Testis (tissue), 2 donors: ENCODE results near the gene HSF4.

Experiments
- POLR2A ChIP-seq: fragments of 450-650 bp; IDR thresholded peaks from one replicate; pipeline ENCODE4 v1.6.1; 2017; ENCODE audit warnings: antibody characterized with exemption, mild to moderate bottlenecking, moderate library complexity
- TF ChIP-seq, protein P1 (sequence below), 3 experiments: fragments of 450-650 bp in 2 of 3; fragments of 200-600 bp in 1 of 3; sonication (generic) in 1 of 3; IDR thresholded peaks; one replicate each; pipeline ENCODE4 v1.5.1; 2016 to 2019; ENCODE audit warnings: antibody characterized with exemption in 3 of 3, mild to moderate bottlenecking in 2 of 3, moderate library complexity in 1 of 3

DNA sequence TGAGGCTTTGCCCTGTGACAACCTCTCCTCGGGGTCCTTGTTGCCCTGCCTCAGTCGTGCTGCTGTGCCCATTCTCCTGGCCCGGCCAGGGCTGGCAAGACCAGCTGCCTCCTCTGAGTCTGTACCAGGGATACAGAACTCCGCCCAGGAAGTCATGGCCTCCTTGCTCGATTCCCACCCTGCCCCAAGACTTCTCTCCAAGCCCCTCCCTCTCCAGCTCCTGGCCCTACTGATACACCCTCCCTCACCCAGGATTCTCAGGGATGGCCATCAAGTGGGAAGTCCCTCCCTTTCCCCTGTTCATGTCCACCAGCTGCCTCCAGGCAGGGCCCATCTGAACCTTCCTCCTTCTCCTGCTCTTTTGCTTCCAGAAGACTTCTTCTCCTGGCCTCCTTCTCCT is 51.2 kb downstream of the HSF4 start:
- TF ChIP-seq, protein P1, sequence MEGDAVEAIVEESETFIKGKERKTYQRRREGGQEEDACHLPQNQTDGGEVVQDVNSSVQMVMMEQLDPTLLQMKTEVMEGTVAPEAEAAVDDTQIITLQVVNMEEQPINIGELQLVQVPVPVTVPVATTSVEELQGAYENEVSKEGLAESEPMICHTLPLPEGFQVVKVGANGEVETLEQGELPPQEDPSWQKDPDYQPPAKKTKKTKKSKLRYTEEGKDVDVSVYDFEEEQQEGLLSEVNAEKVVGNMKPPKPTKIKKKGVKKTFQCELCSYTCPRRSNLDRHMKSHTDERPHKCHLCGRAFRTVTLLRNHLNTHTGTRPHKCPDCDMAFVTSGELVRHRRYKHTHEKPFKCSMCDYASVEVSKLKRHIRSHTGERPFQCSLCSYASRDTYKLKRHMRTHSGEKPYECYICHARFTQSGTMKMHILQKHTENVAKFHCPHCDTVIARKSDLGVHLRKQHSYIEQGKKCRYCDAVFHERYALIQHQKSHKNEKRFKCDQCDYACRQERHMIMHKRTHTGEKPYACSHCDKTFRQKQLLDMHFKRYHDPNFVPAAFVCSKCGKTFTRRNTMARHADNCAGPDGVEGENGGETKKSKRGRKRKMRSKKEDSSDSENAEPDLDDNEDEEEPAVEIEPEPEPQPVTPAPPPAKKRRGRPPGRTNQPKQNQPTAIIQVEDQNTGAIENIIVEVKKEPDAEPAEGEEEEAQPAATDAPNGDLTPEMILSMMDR (IDR thresholded peaks at IDR 0.05) = no peak
- TF ChIP-seq POLR2A = no peak
